RWPE1 (cell line): ENCODE measurements around the gene ATG4A.

Experiments
- CTCF ChIA-PET: fragments of 350-600 bp; sonication (Branson Sonifier 250); formaldehyde crosslinking; extraction: SDS; loops from one replicate; lab custom pipeline; 2021; lab: Yijun Ruan, JAX
- POLR2A ChIA-PET: fragments of 400-600 bp; formaldehyde crosslinking; extraction: SDS; loops from one replicate; lab custom pipeline; 2020; ENCODE audit warnings: antibody characterized with exemption; ENCODE audit not compliant: low non-redundant PET; lab: Yijun Ruan, JAX
- DNase-seq: peaks from one replicate; pipeline ENCODE4 v3.0.0; 2012; ENCODE audit warnings: low spot score
- H3K27ac ChIP-seq: fragments of 450-650 bp; 2 replicates; pipeline ENCODE4 v1.5.1; 2017
- CTCF ChIP-seq: fragments of 450-650 bp; conservative IDR thresholded peaks from 2 replicates; pipeline ENCODE4 v1.5.1; 2017; ENCODE audit warnings: low read depth, mild to moderate bottlenecking

Gene ATG4A

DNA sequence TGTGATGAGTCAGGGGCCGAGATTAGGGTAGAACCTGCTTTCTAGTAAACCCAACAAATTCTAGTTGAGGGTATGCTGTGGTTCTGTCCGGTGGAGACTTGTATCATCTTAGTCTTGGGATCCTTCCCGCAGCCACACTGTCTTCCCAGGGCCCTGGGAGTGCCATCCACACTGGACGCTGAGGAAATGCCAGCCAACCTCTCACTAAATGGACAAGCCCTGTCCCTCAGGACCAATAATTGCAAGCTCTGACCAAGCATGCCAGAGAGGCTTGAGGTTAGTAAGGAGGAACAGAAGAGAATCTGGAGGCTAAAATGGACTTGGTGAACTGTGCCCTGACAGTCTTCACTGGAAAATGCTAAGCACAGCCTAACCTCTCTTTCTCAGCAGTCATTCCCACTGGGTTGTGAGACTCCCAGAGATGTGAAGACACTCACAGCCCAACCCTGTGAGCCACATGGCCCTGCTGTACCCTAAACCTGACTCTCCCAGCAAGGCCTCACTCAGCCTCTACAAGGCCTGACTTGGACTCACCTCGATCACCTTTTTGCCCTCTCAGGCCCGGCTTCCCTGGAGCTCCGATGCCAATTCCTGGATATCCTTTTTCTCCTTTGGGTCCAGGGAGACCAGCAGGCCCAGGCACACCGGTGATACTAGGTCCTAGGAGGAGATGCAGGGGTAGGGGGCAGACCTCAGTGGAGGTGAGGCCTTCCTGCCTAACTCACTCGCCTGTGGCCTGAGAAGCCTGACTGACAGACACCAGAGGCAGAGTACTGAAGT, 77.6 kb downstream of the ATG4A start:
- CTCF ChIA-PET = interaction anchor here (0.6 kb wide), 1 partner anchor 1997 kb away, joined by 3 read pairs; no protein-coding TSS in a partner anchor
- no peak for TF ChIP-seq CTCF
- POLR2A ChIA-PET = no interaction called here
- DNase-seq = no peak
- no peak overlapping the region for H3K27ac ChIP-seq

GRCh38 chrX:108169768-108170167, 78.2 kb downstream of the ATG4A start:
- CTCF ChIA-PET = no interaction called here
- POLR2A ChIA-PET = no interaction called here
- no peak overlapping the region for H3K27ac ChIP-seq
- TF ChIP-seq CTCF = no peak
- DNase-seq = no peak

DNA sequence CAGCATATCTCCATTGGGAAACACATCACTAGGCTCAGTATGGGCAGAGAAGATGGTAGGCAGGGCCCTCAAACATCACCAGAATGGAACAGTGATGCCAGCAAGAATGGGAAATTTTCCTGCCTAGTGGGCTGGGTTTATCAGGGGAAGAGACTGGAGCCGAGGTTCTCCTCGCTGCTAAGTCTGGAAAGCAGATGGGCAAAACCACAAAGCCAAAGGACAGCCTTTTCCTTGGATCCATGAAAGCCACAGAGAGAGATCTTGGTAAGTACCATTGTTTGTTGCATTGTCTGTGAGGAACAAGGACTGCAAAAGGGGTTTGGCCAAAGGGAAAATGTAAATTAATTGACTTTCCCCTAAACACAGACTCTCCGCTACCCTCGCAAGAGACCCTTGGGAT, 80.1 kb downstream of the ATG4A start:
- DNase-seq = no peak
- POLR2A ChIA-PET = no interaction called here
- no peak overlapping the region for H3K27ac ChIP-seq
- no peak for TF ChIP-seq CTCF
- CTCF ChIA-PET = no interaction called here

DNA sequence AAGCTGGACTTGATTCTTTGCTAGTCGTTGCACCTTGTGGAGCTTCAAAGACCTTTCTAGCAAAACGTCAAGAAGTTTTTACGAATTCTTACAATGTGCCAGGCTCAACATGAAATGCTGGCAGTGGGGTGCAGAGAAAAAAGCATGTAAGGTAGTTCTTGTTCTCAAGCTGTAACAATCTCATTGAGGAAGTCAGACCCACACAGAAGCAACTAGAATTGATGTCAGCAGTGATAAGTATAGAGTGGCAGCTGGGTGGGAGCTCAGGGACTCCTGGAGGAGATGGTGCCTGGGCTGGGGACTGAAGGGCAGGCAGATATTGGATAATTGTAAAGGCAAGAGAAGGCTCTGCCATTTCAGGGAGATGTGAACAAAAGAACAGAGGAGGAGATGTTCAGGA, 82.3 kb downstream of the ATG4A start:
- POLR2A ChIA-PET = no interaction called here
- CTCF ChIA-PET = interaction anchor here (0.7 kb wide), 1 partner anchor 138 kb away, joined by 6 read pairs; no protein-coding TSS in a partner anchor

GRCh38 chrX:108177351-108178142, 86.0 kb downstream of the ATG4A start:
- CTCF ChIA-PET = interaction anchor here (0.8 kb wide), 1 partner anchor 69 kb away, joined by 3 read pairs; no protein-coding TSS in a partner anchor

More for the DNA sequence above, 82.3 kb downstream of the ATG4A start:
- TF ChIP-seq CTCF = no peak
- DNase-seq = no peak
- no peak overlapping the region for H3K27ac ChIP-seq

More at GRCh38 chrX:108177351-108178142, 86.0 kb downstream of the ATG4A start:
- no peak overlapping the region for H3K27ac ChIP-seq
- no peak for TF ChIP-seq CTCF
- no peak for DNase-seq
- POLR2A ChIA-PET = no interaction called here
